ENCODE results near the gene NUPR2.
"Not testable (repeated sequence)": the region's sequence is repeated elsewhere in the genome, so short reads cannot be mapped to it uniquely, and the experiment has no call there.

GRCh38 chr7:56104138-56104537 lies 12.1 kb downstream of the NUPR2 start:
- TF ChIP-seq, protein P1, sequence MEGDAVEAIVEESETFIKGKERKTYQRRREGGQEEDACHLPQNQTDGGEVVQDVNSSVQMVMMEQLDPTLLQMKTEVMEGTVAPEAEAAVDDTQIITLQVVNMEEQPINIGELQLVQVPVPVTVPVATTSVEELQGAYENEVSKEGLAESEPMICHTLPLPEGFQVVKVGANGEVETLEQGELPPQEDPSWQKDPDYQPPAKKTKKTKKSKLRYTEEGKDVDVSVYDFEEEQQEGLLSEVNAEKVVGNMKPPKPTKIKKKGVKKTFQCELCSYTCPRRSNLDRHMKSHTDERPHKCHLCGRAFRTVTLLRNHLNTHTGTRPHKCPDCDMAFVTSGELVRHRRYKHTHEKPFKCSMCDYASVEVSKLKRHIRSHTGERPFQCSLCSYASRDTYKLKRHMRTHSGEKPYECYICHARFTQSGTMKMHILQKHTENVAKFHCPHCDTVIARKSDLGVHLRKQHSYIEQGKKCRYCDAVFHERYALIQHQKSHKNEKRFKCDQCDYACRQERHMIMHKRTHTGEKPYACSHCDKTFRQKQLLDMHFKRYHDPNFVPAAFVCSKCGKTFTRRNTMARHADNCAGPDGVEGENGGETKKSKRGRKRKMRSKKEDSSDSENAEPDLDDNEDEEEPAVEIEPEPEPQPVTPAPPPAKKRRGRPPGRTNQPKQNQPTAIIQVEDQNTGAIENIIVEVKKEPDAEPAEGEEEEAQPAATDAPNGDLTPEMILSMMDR (IDR thresholded peaks at IDR 0.05) = not testable (repeated sequence)
- not testable (repeated sequence) for TF ChIP-seq POLR2A (IDR thresholded peaks at IDR 0.05)
